Vagina (tissue), 2 donors: ENCODE data around the gene PECR. TPM values are rescaled to one million over a fixed set of nuclear protein-coding genes. Genes with fewer than 3 reads are reported as not detected.

Source experiments
- DNase-seq, 2 donors: peaks; one replicate each; pipeline ENCODE4 v3.0.0-alpha.2; 2017; ENCODE audit errors: extremely low spot score in 2 of 2
- H3K27ac ChIP-seq: fragments of 200-600 bp; sonication (generic); one replicate; pipeline ENCODE4 v1.5.1; 2019
- H3K27me3 ChIP-seq: fragments of 200-600 bp; sonication (generic); one replicate; pipeline ENCODE4 v1.5.1; 2019
- H3K36me3 ChIP-seq, 2 donors: fragments of 200-600 bp; sonication (generic); one replicate each; pipeline ENCODE4 v1.5.1; 2017 to 2019
- H3K4me1 ChIP-seq: fragments of 200-600 bp; sonication (generic); one replicate; pipeline ENCODE4 v1.5.1; 2019
- H3K4me3 ChIP-seq, 2 donors: fragments of 200-600 bp; sonication (generic); 1 replicate in 1 of 2; 2 replicates in 1 of 2; pipeline ENCODE4 v1.5.1; 2016 to 2019
- H3K9me3 ChIP-seq: fragments of 200-600 bp; sonication (generic); one replicate; pipeline ENCODE4 v1.5.1; 2019
- CTCF ChIP-seq, 3 experiments: fragments of 450-650 bp in 2 of 3; fragments of 200-600 bp in 1 of 3; sonication (generic) in 1 of 3; IDR thresholded peaks; one replicate each; pipeline ENCODE4 v1.5.1; 2017 to 2019; ENCODE audit warnings: antibody characterized with exemption in 3 of 3, mild to moderate bottlenecking in 2 of 3, moderate library complexity in 2 of 3
- POLR2A ChIP-seq, 2 donors: fragments of 450-650 bp; IDR thresholded peaks; one replicate each; pipeline ENCODE4 v1.6.1; 2017; ENCODE audit warnings: antibody characterized with exemption in 2 of 2, mild to moderate bottlenecking in 2 of 2, moderate library complexity in 2 of 2
- POLR2AphosphoS5 ChIP-seq, 2 donors: sonication (generic); formaldehyde crosslinking; IDR thresholded peaks; one replicate each; pipeline ENCODE4 v1.9.0; 2017; ENCODE audit warnings: antibody characterized with exemption in 2 of 2, mild to moderate bottlenecking in 2 of 2, low read depth in 1 of 2; ENCODE audit not compliant: insufficient read depth in 1 of 2
- intact Hi-C: fragments of 100-400 bp; cut with DNase I; formaldehyde crosslinking; loops from one replicate; pipeline ENCODE4 v1.15.1; 2023
- total RNA-seq: library from RNA; depleted of rRNA; stranded (reverse); fragments of >200 nt; gene quantifications from one replicate; pipeline ENCODE4 v1.2.3, GENCODE V29; 2016

Gene PECR
- total RNA-seq, 1 donor from 2014 or later = 13.0 TPM

- TF ChIP-seq POLR2AphosphoS5 (IDR thresholded peaks at IDR 0.05; ENCODE audit: insufficient read depth in 1 of 2, low read depth in 1 of 2) = no peak
- no peak for TF ChIP-seq CTCF (IDR thresholded peaks at IDR 0.05)
- no peak for TF ChIP-seq POLR2A (IDR thresholded peaks at IDR 0.05)
- no peaks in the 10 kb centered on the region for H3K9me3 ChIP-seq
- no peak overlapping the region for H3K4me3 ChIP-seq
- H3K27ac ChIP-seq = no peak overlapping the region
- no peaks in the 10 kb centered on the region for H3K27me3 ChIP-seq
- no peaks in the 10 kb centered on the region for H3K36me3 ChIP-seq
- intact Hi-C loops = no loop called here
- DNase-seq = no peak
- H3K4me1 ChIP-seq = no peaks in the 10 kb centered on the region
Measured at GRCh38 chr2:216074794-216075193, 6.8 kb downstream of the PECR start.

- H3K4me1 ChIP-seq = no peaks in the 10 kb centered on the region
- intact Hi-C loops = no loop called here
- no peaks in the 10 kb centered on the region for H3K9me3 ChIP-seq
- no peak overlapping the region for H3K4me3 ChIP-seq
- H3K36me3 ChIP-seq = no peaks in the 10 kb centered on the region
- no peak for TF ChIP-seq POLR2AphosphoS5 (IDR thresholded peaks at IDR 0.05; ENCODE audit: insufficient read depth in 1 of 2, low read depth in 1 of 2)
- TF ChIP-seq POLR2A (IDR thresholded peaks at IDR 0.05) = no peak
- TF ChIP-seq CTCF (IDR thresholded peaks at IDR 0.05) = no peak
- no peak overlapping the region for H3K27ac ChIP-seq
- H3K27me3 ChIP-seq = no peaks in the 10 kb centered on the region
- DNase-seq = no peak
Measured at GRCh38 chr2:216074380-216074779, 7.2 kb downstream of the PECR start.

GRCh38 chr2:216073773-216074172 lies 7.8 kb downstream of the PECR start:
- Histone ChIP-seq H3K27ac (no peak overlapping the region), H3K36me3 (no peaks in the 10 kb centered on the region), H3K9me3 (no peaks in the 10 kb centered on the region), H3K4me3 (no peak overlapping the region), H3K27me3 (no peaks in the 10 kb centered on the region), H3K4me1 (no peaks in the 10 kb centered on the region)
- intact Hi-C loops = no loop called here
- no peak for TF ChIP-seq POLR2A (IDR thresholded peaks at IDR 0.05)
- no peak for TF ChIP-seq CTCF (IDR thresholded peaks at IDR 0.05)
- TF ChIP-seq POLR2AphosphoS5 (IDR thresholded peaks at IDR 0.05; ENCODE audit: insufficient read depth in 1 of 2, low read depth in 1 of 2) = no peak
- no peak for DNase-seq

GRCh38 chr2:216072473-216072872 lies 9.1 kb downstream of the PECR start:
- Histone ChIP-seq H3K27ac (no peak overlapping the region), H3K4me3 (no peak overlapping the region), H3K4me1 (no peaks in the 10 kb centered on the region), H3K36me3 (no peaks in the 10 kb centered on the region), H3K9me3 (no peaks in the 10 kb centered on the region), H3K27me3 (no peaks in the 10 kb centered on the region)
- intact Hi-C loops = no loop called here
- no peak for DNase-seq
- TF ChIP-seq POLR2AphosphoS5 (IDR thresholded peaks at IDR 0.05; ENCODE audit: insufficient read depth in 1 of 2, low read depth in 1 of 2) (no peak), CTCF (IDR thresholded peaks at IDR 0.05) (no peak), POLR2A (IDR thresholded peaks at IDR 0.05) (no peak)

GRCh38 chr2:216071111-216071851 lies 10.3 kb downstream of the PECR start:
- Histone ChIP-seq H3K9me3 (no peaks in the 10 kb centered on the region), H3K27me3 (no peaks in the 10 kb centered on the region), H3K4me3 (no peak overlapping the region), H3K27ac (no peak overlapping the region), H3K4me1 (no peaks in the 10 kb centered on the region), H3K36me3 (no peaks in the 10 kb centered on the region)
- no peak for TF ChIP-seq POLR2AphosphoS5 (IDR thresholded peaks at IDR 0.05; ENCODE audit: insufficient read depth in 1 of 2, low read depth in 1 of 2)
- no peak for TF ChIP-seq CTCF (IDR thresholded peaks at IDR 0.05)
- TF ChIP-seq POLR2A (IDR thresholded peaks at IDR 0.05) = no peak
- DNase-seq = no peak
- intact Hi-C loops = no loop called here
